Urinary bladder (tissue), 4 donors: ENCODE results near the gene FAM13B. TPM values are rescaled to one million over a fixed set of nuclear protein-coding genes. Genes with fewer than 3 reads are reported as not detected.
A peak's percentile ranks its signal among the peaks of the same experiment; 100 is the strongest.
"Not testable (repeated sequence)": the region's sequence is repeated elsewhere in the genome, so short reads cannot be mapped to it uniquely, and the experiment has no call there.

Source experiments
- DNase-seq: peaks from one replicate; pipeline ENCODE4 v3.0.0-alpha.2; 2015; ENCODE audit errors: extremely low spot score
- H3K27ac ChIP-seq: one replicate; pipeline ENCODE4 v1.5.1; 2013; ENCODE audit warnings: low read depth, mild to moderate bottlenecking, moderate library complexity
- H3K36me3 ChIP-seq: one replicate; pipeline ENCODE4 v1.6.1; 2013; ENCODE audit warnings: mild to moderate bottlenecking, moderate library complexity; ENCODE audit not compliant: insufficient read depth
- H3K4me1 ChIP-seq: one replicate; pipeline ENCODE4 v1.6.1; 2013; ENCODE audit warnings: mild to moderate bottlenecking, moderate library complexity; ENCODE audit not compliant: insufficient read depth
- H3K4me3 ChIP-seq: one replicate; pipeline ENCODE4 v1.5.1; 2013; ENCODE audit warnings: low read depth, low read length
- WGBS: extraction: QIAGEN DNeasy Blood & Tissue Kit; methylation state at CpG from one replicate; pipeline ENCODE4 v1.1.7; 2013; 5-methylcytosine and 5-hydroxymethylcytosine counted together
- polyA plus RNA-seq: library from polyadenylated mRNA; stranded (reverse); fragments of 200-250 nt; gene quantifications from one replicate; pipeline ENCODE4 v1.2.3, GENCODE V29; 2013
- total RNA-seq: library from RNA; depleted of rRNA; stranded (reverse); fragments of >200 nt; gene quantifications from one replicate; pipeline ENCODE4 v1.2.3, GENCODE V29; 2014
- donor health status: healthy with polysubstance abuse.
- donor health status: healthy.

FAM13B gene
- total RNA-seq = 107 TPM
- polyA plus RNA-seq = 32.6 TPM

DNA sequence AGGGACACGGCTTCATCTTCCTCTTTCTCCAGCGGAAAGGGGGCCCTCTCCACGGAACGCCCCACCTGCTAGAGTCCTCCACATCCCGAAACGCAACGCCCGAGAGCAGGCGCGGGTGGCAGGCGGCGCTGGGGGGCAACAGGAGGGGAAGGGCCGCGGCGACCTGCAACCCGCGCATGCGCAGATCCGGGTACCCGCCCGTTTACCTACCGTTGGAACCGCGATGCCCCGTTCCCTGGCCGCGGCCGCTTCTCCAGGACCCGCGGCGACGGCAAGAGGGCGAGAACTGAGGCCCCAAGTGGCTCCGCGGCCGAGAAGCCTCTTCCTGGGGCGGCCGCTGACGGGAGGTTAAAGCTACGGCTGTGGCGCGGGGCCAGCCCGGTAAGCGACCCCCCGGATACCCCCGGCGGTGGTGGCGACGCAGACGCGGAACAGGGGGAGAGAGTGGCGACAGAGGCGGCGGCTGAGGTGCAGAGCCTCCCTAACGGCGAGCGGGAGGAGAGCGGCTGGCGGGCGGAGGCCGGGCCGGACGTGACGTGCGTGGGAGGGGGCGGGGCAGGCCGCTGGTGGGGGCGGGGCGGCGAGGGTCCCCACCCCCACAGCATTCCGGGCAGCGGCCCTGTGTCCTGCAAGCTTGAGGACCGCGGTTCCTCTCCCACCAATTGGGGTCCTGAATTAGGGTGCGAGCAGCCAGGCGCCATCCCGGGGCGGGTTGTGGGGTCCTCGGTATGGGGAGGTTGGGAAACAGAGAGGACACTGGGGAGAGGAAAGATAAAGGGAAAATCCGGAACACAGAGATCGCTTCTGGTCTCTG lies at the start of gene FAM13B:
FAM13B (minus strand) TSS at position 508 of the 814 bp plus-strand sequence. CDS start 13,968 bp downstream, outside the sequence.
- under 1% methylated on average over 81 of the region's 81 CpGs for WGBS
- peak within 1 kb of the TSS; percentile 85 for H3K4me3 ChIP-seq
- peak; percentile 59 for DNase-seq
- H3K36me3 ChIP-seq = no peaks in the 10 kb centered on the region
- H3K4me1 ChIP-seq = no peaks in the 10 kb centered on the region
- peak within 1 kb of the TSS; percentile 99 for H3K27ac ChIP-seq

DNA sequence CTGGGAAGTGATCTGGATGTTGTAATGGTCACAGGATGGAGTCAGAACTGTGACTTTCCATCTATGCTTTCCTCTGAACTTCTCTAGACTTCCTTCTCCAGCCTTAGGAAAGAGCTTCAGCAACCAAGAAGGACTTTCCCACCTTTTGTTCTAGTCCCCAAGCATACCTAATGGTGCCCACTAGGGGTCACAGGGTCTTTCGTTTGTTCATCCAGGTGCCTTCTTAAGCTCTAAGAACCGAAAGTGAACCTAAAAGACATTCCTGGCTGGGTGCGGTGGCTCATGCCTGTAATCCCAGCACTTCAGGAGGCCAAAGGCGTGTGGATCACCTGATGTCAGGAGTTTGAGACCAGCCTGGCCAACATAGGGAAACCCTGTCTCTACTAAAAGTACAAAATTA lies 49.2 kb upstream of the FAM13B start:
- 87% methylated on average over 4 of the region's 4 CpGs for WGBS
- Histone ChIP-seq H3K4me1 (no peaks in the 10 kb centered on the region), H3K36me3 (no peaks in the 10 kb centered on the region), H3K4me3 (no peak overlapping the region), H3K27ac (no peak overlapping the region)
- no peak for DNase-seq

DNA sequence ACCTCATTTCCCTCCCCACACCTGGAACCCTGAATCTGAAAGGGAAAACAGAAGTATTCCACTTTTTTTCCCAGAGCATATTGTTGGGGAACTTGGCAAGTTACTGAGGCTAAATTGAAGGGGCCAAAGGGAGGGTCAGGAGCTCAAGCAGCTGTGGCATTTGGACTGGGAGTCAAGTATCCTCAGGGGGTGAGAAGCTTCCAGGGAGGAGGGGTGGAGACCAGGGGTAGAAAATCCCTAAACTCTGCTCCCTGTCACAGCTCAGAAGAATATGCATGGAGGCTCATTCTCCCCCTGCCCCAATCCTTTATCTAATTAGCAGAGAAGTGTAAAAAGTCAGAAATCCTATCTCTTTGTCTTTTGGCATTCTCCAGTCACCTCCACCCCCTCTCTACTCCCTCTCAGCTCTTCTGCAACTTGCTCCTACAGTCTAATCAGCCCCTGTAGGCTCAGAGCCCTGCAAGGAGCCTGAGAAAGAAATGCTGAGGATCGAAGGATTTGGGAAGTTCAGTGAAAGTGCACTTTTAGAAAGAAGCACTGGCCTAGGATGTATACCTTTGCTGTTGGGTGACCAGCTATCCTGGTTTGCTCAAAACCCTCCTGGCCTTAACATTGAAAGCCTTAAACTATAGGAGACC lies 45.2 kb upstream of the FAM13B start:
- WGBS = 51% methylated on average over 1 of the region's 1 CpG
- no peaks in the 10 kb centered on the region for H3K36me3 ChIP-seq
- H3K4me1 ChIP-seq = no peaks in the 10 kb centered on the region
- no peak overlapping the region for H3K27ac ChIP-seq
- no peak overlapping the region for H3K4me3 ChIP-seq
- no peak for DNase-seq

DNA sequence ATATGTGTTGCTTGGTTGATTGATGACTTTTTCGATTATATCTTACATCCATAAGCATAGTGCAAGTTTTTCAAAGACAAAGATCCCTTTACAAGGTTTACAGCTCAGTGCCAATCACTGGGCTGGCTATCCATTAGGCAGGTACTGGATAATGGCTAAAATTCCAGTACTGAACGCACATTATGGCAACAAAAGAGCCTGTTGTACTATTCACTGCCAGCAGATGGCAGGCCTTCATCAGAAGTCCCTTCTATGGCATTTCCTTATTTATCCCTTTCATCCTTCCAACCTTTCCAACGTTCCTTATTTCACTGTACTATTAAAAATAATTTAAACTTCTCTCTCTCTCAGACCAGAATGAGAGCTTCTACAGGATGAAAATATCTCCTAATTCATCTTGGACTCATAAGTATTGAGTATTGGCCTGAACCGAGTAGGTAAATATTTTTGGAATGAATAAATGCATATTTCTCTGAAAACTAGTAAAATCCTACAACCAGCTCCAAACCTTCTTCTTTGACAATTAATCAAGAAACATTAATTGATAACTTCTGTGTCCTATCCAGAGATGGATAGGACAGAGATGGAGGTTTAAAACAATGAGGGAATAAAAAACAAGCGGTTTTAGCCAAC lies 44.3 kb upstream of the FAM13B start:
- Histone ChIP-seq H3K4me1 (no peaks in the 10 kb centered on the region), H3K4me3 (no peak overlapping the region), H3K27ac (no peak overlapping the region), H3K36me3 (no peaks in the 10 kb centered on the region)
- 28% methylated on average over 5 of the region's 5 CpGs for WGBS
- DNase-seq = peak; percentile 15

DNA sequence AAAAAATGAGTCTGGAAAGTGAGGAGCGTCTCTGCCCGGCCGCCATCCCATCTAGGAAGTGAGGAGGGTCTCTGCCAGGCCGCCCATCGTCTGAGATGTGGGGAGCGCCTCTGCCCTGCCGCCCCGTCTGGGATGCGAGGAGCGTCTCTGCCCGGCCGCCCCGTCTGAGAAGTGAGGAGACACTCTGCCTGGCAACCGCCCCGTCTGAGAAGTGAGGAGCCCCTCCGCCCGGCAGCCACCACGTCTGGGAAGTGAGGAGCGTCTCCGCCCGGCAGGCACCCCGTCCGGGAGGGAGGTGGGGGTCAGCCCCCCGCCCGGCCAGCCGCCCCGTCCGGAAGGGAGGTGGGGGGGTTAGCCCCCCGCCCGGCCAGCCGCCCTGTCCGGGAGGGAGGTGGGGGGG lies 37.1 kb upstream of the FAM13B start:
- not testable (repeated sequence) for H3K4me1 ChIP-seq, H3K36me3 ChIP-seq, H3K4me3 ChIP-seq, H3K27ac ChIP-seq, DNase-seq
- 92% methylated on average over 27 of the region's 32 CpGs for WGBS

DNA sequence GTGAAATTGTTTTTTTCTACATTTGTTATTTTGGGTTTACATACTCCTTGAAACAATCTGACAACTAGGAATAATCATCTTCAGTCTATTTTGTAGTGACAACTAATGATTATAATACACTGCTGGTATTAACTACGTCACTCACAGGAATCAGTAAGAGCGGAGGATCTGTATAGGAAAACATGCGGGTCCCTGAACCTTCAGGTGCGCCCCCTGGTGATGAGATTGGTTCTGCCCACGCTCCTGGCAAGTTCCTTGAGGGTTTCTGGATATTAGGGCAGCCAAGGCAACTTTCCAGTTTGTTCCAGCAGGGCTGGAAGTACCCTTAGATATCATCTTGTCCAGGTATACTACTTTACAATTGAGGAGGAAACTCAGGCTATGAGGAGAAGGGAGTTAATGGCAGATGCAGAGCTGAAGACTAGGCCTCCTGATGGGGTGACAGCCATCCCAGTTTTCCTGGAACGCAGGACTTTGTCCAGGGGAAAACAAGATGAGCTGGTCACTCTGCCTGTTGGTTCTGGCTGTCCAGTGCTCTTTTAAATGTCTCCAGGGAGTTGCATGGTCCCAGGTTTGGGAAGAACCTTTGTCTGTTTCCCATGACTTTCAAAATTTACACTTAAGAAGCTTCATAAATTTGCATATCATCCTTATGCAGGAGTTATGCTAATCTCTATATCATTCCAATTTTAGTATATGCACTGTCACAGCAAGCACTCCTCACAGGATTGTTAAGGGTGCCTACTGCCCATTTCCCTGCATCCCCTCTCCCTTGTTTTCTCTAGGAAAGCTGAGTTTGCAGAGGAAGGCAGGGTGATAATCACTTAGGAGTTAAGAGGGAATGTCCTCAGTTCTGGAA lies 36.1 kb upstream of the FAM13B start:
- Histone ChIP-seq H3K36me3 (no peaks in the 10 kb centered on the region), H3K27ac (no peak overlapping the region), H3K4me3 (no peak overlapping the region), H3K4me1 (no peaks in the 10 kb centered on the region)
- DNase-seq = no peak
- WGBS = 24% methylated on average over 6 of the region's 6 CpGs

DNA sequence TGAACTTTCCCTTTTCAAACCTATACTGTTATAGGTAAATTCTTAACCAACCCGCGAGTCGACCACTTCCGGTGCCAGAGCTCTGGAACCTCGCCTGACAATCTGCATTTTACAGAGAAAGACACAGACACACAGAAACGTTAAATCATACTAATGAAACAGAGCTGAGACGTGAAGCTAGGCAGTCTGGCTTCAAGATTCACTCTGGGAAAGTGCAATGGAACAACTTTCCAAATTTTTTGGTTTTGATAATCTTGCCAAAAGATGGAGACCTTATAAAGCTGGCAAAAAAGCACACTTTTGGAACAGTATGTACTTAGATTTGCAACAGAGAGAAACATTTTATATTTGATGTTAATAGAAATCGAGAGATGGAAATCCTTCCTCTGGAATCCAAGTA lies 35.1 kb upstream of the FAM13B start:
- H3K36me3 ChIP-seq = no peaks in the 10 kb centered on the region
- 90% methylated on average over 8 of the region's 8 CpGs for WGBS
- H3K27ac ChIP-seq = no peak overlapping the region
- no peak overlapping the region for H3K4me3 ChIP-seq
- H3K4me1 ChIP-seq = no peaks in the 10 kb centered on the region
- DNase-seq = no peak

DNA sequence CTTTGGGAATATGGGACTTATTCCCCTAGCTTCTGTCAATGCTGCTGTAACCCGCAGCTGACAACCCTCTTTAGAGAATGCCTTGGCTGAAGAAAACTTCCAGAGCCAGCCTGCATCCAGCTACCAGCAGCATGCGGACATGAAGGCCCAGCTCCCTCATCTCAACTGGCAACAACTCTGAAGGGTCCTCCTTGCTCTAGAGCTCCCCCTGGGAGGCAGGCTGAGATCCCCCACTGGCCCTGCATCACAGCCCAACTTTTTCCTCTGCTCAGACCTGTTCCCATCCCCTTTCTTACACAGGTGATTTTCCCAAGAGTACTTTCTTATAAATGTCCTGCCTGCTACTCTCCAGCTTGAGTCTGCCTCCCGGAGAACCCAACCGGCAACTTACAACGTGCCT lies 32.2 kb upstream of the FAM13B start:
- Histone ChIP-seq H3K36me3 (no peaks in the 10 kb centered on the region), H3K27ac (no peak overlapping the region), H3K4me3 (no peak overlapping the region), H3K4me1 (no peaks in the 10 kb centered on the region)
- 65% methylated on average over 5 of the region's 5 CpGs for WGBS
- no peak for DNase-seq

DNA sequence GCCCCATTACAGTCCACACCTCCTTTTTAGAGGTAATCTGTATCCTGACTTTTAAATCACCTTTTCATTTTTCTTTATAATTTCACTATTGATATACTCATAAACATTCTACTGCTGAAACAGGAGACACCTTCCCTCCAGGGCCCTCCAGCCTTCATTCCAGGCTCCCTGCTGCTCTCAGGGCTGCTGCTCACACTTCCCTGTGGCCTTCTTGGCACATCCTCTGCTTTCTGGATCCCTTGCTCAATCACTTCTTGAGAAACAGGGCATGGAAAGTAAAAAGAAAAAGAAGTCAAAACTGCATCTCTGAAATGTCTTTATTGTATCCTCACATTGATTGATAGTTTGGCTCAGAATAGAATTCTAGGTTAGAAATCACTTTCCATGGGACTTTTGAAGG lies 31.6 kb upstream of the FAM13B start:
- Histone ChIP-seq H3K4me1 (no peaks in the 10 kb centered on the region), H3K27ac (no peak overlapping the region)
- no peak for DNase-seq

DNA sequence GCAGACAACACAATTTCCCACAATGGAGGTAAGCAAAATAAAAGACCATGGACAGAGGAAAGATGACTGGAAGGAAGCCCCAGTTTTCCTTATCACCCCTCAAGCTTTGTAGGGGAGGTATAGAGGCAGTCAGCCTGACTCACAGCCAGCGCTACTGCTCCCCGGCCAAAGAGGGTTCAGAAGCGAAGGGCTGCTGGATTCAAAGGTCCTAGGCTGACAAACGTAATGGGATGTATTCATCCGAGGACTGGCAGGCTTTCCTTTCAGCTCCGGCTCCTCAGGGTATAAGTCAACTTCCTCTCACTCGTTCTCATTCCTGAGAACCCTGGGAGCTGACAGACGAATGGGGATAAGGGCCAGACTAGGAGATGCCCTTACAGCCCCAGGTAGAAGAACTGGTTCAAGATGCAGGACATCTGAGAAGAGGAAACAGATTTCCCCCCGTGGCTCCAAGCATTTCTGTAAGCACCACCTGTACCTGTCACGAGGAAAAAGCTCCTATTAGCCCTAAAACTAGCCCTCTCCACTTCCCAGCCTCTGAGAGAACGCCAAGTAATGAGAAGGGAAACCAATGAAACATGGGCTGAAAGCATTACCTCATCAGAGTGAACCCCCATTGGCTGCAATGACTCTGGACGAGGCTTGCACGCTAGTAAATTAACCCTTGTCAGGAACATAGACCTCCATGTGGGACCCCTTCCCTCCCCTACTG lies 22.1 kb upstream of the FAM13B start:
- Histone ChIP-seq H3K4me3 (no peak overlapping the region), H3K27ac (no peak overlapping the region), H3K4me1 (no peaks in the 10 kb centered on the region), H3K36me3 (no peaks in the 10 kb centered on the region)
- WGBS = 34% methylated on average over 13 of the region's 13 CpGs
- DNase-seq = peak; percentile 6

More for the DNA sequence above, 31.6 kb upstream of the FAM13B start:
- H3K36me3 ChIP-seq = no peaks in the 10 kb centered on the region
- H3K4me3 ChIP-seq = no peak overlapping the region

DNA sequence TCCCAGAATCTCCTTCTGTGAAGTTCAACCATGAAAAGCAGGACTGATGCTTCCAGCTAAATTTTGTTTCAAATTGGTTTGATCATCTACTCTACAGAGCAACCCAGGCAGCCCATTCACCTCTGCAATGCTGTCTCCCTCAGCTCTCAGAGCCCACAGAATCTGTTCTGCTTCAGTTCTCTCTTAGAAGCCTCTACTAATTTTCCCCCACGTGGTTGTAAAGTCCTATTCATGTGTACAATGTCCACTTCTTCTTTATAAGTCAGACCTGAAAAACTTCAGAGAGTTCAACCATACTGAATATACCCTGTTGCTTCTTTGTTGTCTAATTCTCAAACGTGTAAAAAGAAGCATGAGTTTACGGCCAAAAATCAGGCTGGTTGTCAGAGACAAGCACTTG lies 21.3 kb upstream of the FAM13B start:
- no peak for DNase-seq
- 47% methylated on average over 3 of the region's 3 CpGs for WGBS
- Histone ChIP-seq H3K36me3 (no peaks in the 10 kb centered on the region), H3K4me3 (no peak overlapping the region), H3K27ac (no peak overlapping the region), H3K4me1 (no peaks in the 10 kb centered on the region)

DNA sequence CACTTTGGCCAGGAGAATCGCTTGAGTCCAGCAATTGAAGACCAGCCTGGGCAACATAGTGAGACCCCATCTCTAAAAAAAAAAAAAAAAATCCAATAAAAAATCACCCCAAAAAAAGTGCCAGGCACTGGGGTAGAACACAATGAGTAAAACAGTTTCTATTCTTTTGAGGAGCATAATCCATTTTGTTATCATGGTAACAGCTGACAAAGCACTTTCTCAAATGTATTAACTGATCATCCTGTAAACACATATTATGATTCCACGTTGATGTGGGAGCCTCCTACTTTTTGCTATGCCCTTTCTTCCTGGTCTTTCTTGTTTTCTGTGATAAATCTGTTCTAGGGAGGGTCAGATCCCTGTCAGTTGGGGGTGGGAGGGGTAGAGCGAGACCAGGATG lies 20.7 kb upstream of the FAM13B start:
- WGBS = 75% methylated on average over 3 of the region's 3 CpGs
- no peak overlapping the region for H3K27ac ChIP-seq
- no peaks in the 10 kb centered on the region for H3K36me3 ChIP-seq
- no peak for DNase-seq
- no peaks in the 10 kb centered on the region for H3K4me1 ChIP-seq
- H3K4me3 ChIP-seq = no peak overlapping the region

DNA sequence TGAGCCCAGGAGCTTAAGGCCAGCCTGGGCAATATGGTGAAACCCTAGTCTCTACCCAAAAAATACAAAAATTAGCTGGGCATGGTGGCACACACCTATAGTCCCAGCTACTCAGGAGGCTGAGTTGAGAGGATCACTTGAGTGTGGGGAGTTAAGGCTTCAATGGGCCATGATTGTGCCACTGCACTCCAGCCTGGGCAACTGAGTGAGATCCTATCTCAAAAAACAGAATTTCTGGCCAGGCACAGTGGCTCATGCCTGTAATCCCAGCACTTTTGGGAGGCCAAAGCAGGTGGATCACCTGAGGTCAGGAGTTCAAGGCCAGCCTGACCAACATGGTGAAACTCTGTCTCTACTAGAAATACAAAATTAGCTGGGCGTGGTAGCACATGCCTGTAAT lies 19.8 kb upstream of the FAM13B start:
- DNase-seq, H3K4me1 ChIP-seq, H3K36me3 ChIP-seq, H3K27ac ChIP-seq, H3K4me3 ChIP-seq: not testable (repeated sequence)
- 82% methylated on average over 1 of the region's 1 CpG for WGBS
